Measurements from ENCODE around the gene CCKAR.
"Not testable (repeated sequence)": the region's sequence is repeated elsewhere in the genome, so short reads cannot be mapped to it uniquely, and the experiment has no call there.

Gene CCKAR

GRCh38 chr4:26490111-26490959 is at the start of gene CCKAR:
Gene CCKAR (minus strand): TSS chr4:26490484. CDS start chr4:26490267, 217 bp downstream.
- no peak for FAIRE-seq

GRCh38 chr4:26533685-26534084 is 43.4 kb upstream of the CCKAR start:
- FAIRE-seq: no peak

GRCh38 chr4:26531491-26532116 is 41.3 kb upstream of the CCKAR start:
- FAIRE-seq: no peak

GRCh38 chr4:26530099-26530498 is 39.8 kb upstream of the CCKAR start:
- FAIRE-seq: no peak

- FAIRE-seq: no peak
Measured at GRCh38 chr4:26529479-26529878, 39.2 kb upstream of the CCKAR start.

- no peak for FAIRE-seq
Measured at GRCh38 chr4:26525771-26526150, 35.5 kb upstream of the CCKAR start.

- FAIRE-seq: no peak
Measured at GRCh38 chr4:26525136-26525770, 35.0 kb upstream of the CCKAR start.

- no peak for FAIRE-seq
Measured at GRCh38 chr4:26524011-26524410, 33.7 kb upstream of the CCKAR start.

GRCh38 chr4:26522478-26522877 is 32.2 kb upstream of the CCKAR start:
- no peak for FAIRE-seq

- FAIRE-seq: no peak
Measured at GRCh38 chr4:26520728-26521450, 30.6 kb upstream of the CCKAR start.

- no peak for FAIRE-seq
Measured at GRCh38 chr4:26515936-26516335, 25.7 kb upstream of the CCKAR start.

- no peak for FAIRE-seq
Measured at GRCh38 chr4:26510334-26510964, 20.2 kb upstream of the CCKAR start.

GRCh38 chr4:26509681-26510333 is 19.5 kb upstream of the CCKAR start:
- no peak for FAIRE-seq

- FAIRE-seq: no peak
Measured at GRCh38 chr4:26507286-26507685, 17.0 kb upstream of the CCKAR start.

- FAIRE-seq: no peak
Measured at GRCh38 chr4:26503844-26504243, 13.6 kb upstream of the CCKAR start.

GRCh38 chr4:26503427-26503826 is 13.1 kb upstream of the CCKAR start:
- FAIRE-seq: no peak

- FAIRE-seq: not testable (repeated sequence)
Measured at GRCh38 chr4:26500565-26500999, 10.3 kb upstream of the CCKAR start.

- no peak for FAIRE-seq
Measured at GRCh38 chr4:26496207-26496783, 6.0 kb upstream of the CCKAR start.

- no peak for FAIRE-seq
Measured at GRCh38 chr4:26493461-26493860, 3.2 kb upstream of the CCKAR start.

- FAIRE-seq: no peak
Measured at GRCh38 chr4:26491449-26492170, 1.3 kb upstream of the CCKAR start.

- FAIRE-seq: no peak
Measured at GRCh38 chr4:26490960-26491284, 638 bp upstream of the CCKAR start.
